Measurements from ENCODE around the gene XBP1.

DNA sequence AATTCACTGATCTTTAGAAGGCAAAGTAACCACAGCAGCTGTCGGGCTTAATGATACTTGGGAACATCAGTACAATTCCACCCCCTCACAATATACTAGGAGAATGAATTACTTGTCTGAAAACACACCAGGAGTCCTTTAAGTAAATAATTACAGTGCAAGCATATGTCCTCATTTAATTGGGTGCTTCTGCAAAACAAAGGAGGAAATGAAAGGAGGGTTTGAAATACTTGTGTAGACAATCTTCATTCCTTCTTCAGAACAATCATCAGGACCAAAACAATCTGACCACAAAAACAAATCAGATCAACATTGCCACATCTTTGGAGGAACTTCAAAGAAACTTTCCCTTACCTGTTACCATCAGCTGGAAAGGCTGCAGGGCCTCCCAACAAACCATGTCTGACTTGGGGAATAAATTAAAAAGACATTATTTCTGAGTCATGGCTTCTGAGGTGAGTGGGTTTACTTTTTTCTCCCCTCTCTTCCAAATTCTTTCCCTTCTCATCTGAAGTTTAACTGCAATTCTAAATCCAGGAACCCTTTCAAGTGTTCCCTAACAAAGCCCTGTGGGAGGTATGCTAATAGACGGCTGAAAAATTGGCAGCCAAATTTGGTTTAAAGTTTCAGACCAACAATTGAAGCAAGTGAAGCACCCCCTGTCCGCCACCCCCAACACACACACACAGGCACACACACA, 40.4 kb downstream of the XBP1 start:
- TF ChIP-seq POLR2A (IDR thresholded peaks at IDR 0.05; ENCODE audit: low read depth) (no peak), POLR2AphosphoS5 (IDR thresholded peaks at IDR 0.05) (no peak)
- TF ChIP-seq, protein P1, sequence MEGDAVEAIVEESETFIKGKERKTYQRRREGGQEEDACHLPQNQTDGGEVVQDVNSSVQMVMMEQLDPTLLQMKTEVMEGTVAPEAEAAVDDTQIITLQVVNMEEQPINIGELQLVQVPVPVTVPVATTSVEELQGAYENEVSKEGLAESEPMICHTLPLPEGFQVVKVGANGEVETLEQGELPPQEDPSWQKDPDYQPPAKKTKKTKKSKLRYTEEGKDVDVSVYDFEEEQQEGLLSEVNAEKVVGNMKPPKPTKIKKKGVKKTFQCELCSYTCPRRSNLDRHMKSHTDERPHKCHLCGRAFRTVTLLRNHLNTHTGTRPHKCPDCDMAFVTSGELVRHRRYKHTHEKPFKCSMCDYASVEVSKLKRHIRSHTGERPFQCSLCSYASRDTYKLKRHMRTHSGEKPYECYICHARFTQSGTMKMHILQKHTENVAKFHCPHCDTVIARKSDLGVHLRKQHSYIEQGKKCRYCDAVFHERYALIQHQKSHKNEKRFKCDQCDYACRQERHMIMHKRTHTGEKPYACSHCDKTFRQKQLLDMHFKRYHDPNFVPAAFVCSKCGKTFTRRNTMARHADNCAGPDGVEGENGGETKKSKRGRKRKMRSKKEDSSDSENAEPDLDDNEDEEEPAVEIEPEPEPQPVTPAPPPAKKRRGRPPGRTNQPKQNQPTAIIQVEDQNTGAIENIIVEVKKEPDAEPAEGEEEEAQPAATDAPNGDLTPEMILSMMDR (IDR thresholded peaks at IDR 0.05): no peak

Measured in esophagus muscularis mucosa (tissue), 3 donors.